NCI-H69 (cell line): ENCODE data around the gene NPLOC4.

Experiments used
- DNase-seq: peaks from one replicate; lab custom pipeline; 2025; lab: John Stamatoyannopoulos, UW

Gene NPLOC4

GRCh38 chr17:81518113-81518784 is 118.7 kb downstream of the NPLOC4 start:
- peak; percentile 56 for DNase-seq

DNA sequence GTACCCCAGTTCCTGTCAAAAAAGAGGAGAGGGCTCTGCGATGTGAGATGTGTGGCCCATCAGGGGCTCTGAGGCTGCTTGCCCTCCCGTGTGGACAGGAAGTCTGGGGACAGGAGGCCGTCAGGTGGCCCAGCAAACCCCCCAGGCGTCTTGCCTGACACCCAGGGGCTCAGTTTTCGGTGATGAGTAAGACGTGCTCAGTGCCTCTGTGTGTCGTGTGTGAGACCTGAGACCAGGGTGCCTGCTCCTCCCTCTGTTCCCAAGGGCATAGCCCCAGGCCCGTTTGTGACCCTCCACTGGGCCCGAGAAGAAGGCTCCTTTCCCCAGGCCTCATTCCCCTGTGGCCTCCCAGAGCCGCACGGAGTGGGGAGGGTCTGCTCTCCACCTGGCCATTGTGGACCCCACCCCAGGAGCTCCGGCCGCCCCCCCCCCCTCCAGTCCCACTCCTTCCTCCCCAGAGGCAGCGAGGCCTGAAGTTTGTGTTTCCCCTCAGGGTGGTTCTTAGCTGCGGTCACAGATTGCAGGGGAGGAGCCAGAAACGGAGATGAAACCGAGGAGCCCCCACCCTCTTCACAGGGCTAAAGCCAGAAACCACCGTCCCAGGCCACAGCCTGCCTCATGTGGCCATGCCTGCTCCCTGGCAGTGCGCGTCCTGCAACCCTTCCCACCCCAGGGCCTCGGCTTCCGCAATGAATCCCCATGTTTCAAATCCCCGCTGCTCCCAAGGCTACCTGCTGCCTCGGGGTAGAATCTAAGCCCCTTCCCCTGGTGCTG is 119.4 kb downstream of the NPLOC4 start:
- no peak for DNase-seq

- DNase-seq: no peak
Measured at GRCh38 chr17:81517009-81517338, 119.9 kb downstream of the NPLOC4 start.

DNA sequence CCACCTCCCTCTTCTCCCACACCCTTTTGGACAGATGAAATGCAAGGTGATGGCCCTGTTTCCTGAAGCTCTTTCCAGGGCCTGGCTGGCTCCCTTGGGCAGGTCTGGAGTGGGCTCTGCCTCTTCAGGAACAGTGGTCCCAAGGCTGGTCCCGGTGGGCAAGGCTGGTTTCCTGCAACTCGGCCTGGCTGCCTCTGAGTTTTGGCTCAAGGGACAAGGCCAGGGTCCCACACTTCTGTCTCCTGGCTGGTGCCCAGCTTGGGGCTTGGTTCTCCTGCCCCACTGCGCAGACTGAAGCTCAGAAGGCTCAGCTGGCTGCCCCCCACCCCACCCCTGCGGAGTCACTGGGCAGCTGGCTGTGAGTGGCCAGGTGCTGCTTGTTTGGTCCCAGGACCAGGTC is 120.5 kb downstream of the NPLOC4 start:
- DNase-seq: no peak

- DNase-seq: no peak
Measured at GRCh38 chr17:81515530-81516041, 121.3 kb downstream of the NPLOC4 start.

- DNase-seq: peak; percentile 95
Measured at GRCh38 chr17:81514739-81515529, 122.0 kb downstream of the NPLOC4 start.

- no peak for DNase-seq
Measured at GRCh38 chr17:81514489-81514738, 122.5 kb downstream of the NPLOC4 start.

DNA sequence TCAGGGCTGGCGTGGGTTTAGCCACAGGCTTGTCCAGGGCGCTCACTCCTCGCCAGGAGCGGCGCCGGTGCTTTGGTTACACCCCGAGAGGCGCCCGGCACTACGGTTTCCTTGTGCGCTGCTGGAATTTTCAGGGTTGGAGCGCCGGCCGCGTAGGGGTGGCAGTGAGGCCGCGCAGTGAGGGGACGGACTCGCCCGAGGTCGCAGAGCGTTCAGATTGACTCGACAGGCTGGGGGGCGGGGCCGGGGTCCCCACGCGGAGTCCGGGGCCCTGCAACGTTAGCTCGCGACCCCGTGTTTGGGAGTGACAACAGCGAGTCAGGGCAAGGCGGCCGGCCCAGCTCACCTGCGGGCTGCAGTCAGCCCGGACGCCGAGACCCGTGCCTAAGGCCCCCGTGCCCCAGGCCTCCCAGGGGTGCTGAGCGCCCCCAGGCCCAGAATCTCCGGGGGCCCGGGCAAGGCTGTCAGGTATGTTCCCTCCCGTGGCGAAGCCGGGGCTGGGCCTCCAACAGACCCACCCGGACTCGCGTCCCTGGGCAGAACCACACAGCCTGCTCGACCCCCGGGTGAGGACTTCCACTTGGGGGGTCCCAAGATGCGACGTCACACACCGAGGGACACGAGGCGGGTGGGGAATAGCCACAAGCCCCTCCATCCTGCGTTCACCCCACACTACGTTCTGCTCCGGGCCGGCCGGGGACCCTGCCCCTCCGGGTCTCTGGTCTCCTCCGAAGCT is 123.0 kb downstream of the NPLOC4 start:
- DNase-seq: peak; percentile 89

- DNase-seq: peak; percentile 90
Measured at GRCh38 chr17:81513372-81513752, 123.5 kb downstream of the NPLOC4 start.

DNA sequence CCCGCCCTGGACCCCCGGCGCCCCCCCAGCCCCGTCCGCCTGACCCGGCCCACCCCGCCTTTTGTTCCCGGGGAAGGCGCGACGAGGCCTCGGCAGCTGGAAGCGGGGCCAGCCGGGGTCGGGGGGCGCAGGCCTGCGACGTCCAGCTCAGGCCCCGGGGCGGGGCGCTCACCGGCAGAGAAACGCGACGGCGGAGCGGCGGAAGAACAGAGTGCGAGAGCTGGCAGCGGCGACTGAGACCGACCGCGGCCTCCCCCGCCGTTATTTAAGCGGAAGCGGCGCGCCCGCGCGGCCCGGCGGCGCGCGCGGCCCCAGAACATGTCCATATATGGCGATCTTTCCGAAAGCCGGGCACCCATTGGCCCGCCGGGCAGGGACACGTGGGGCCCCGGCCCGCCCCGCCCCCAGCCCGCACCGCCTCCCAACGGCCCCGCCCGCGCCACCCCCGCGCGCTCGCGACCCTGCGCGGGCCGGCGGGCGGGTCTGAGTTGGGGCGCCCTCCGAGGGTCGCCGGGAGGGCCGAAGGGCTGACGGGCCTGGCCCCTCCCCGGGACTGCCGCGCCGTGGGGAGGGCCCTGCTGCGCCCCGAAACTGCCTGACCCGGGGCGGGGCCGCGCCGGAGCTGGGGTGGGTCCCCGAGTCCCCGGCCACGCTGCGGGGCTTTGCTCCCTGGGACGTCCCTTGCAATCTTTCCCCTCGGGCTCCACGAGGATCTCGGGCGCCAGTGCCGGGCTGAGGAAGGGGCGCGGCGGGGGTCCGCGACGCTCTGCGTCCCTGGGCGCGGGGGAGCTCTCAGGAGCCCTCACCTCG is 124.1 kb downstream of the NPLOC4 start, which contains the start of gene ACTG1:
TSS of gene ACTG1 (minus strand) at position 238 of the 810 bp plus-strand sequence. CDS start 445 bp downstream, outside the sequence.
- DNase-seq: peak; percentile 98

GRCh38 chr17:81511804-81512561 is 124.9 kb downstream of the NPLOC4 start:
- peak; percentile 88 for DNase-seq

DNA sequence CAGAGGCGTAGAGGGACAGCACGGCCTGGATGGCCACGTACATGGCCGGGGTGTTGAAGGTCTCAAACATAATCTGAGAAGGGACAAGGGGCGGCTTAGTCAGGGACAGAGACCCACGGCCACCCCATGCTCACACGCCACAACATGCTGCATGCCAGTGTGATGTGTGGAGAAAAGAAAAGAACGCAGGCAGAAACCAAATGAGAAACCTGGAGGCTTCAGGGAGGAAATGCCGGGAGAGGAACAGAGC is 125.4 kb downstream of the NPLOC4 start:
- peak; percentile 60 for DNase-seq

DNA sequence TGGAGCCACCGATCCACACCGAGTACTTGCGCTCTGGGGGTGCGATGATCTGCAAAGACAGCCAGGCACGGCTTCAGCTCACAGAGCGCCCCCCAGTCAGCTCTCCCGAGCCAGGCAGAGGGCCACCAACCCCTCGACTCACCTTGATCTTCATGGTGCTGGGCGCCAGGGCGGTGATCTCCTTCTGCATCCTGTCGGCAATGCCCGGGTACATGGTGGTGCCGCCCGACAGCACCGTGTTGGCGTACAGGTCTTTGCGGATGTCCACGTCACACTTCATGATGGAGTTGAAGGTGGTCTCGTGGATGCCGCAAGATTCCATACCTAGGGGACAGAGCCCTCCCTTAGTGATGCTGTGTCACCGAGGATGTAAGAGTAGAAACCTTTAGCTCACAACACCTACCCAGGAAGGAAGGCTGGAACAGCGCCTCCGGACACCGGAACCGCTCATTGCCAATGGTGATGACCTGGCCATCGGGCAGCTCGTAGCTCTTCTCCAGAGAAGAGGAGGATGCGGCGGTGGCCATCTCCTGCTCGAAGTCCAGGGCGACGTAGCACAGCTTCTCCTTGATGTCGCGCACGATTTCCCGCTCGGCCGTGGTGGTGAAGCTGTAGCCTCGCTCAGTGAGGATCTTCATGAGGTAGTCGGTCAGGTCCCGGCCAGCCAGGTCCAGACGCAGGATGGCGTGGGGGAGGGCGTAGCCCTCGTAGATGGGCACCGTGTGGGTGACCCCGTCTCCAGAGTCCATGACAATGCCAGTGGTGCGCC is 125.9 kb downstream of the NPLOC4 start:
- DNase-seq: no peak

GRCh38 chr17:81509972-81510784 is 126.7 kb downstream of the NPLOC4 start:
- DNase-seq: no peak

- peak; percentile 57 for DNase-seq
Measured at GRCh38 chr17:81509207-81509971, 127.5 kb downstream of the NPLOC4 start.

- peak; percentile 55 for DNase-seq
Measured at GRCh38 chr17:81508639-81509206, 128.2 kb downstream of the NPLOC4 start.
